GM19397 (cell line): Measurements from ENCODE around the gene NUDT19.
"Not testable (repeated sequence)": the region's sequence is repeated elsewhere in the genome, so short reads cannot be mapped to it uniquely, and the experiment has no call there.

Experiments
- ATAC-seq: cut with Tn5 transposase; IDR thresholded peaks from one replicate; pipeline ENCODE4 v1.9.1; 2021; ENCODE audit warnings: mild to moderate bottlenecking, moderate library complexity; ENCODE audit not compliant: unreplicated experiment

The NUDT19 gene

GRCh38 chr19:32708457-32708856 lies 16.8 kb downstream of the NUDT19 start:
- ATAC-seq: no peak

- no peak for ATAC-seq
Observed at GRCh38 chr19:32709032-32709431, 17.4 kb downstream of the NUDT19 start.

- no peak for ATAC-seq
Observed at GRCh38 chr19:32711747-32712146, 20.1 kb downstream of the NUDT19 start.

- ATAC-seq: not testable (repeated sequence)
Observed at GRCh38 chr19:32716203-32716602, 24.6 kb downstream of the NUDT19 start.

- no peak for ATAC-seq
Observed at GRCh38 chr19:32717496-32717895, 25.9 kb downstream of the NUDT19 start.

GRCh38 chr19:32718286-32718685 lies 26.7 kb downstream of the NUDT19 start:
- no peak for ATAC-seq

GRCh38 chr19:32719611-32720059 lies 28.0 kb downstream of the NUDT19 start, which contains the start of gene TDRD12:
Gene TDRD12 (plus strand): TSS chr19:32719767. CDS start chr19:32720073, 306 bp downstream.
- no peak for ATAC-seq

- no peak for ATAC-seq
Observed at GRCh38 chr19:32720216-32720935, 28.8 kb downstream of the NUDT19 start.

GRCh38 chr19:32720936-32721250 lies 29.3 kb downstream of the NUDT19 start:
- no peak for ATAC-seq

- ATAC-seq: no peak
Observed at GRCh38 chr19:32735936-32736335, 44.3 kb downstream of the NUDT19 start.

GRCh38 chr19:32743021-32743420 lies 51.4 kb downstream of the NUDT19 start:
- no peak for ATAC-seq

- ATAC-seq: no peak
Observed at GRCh38 chr19:32743447-32743846, 51.8 kb downstream of the NUDT19 start.

GRCh38 chr19:32744555-32745325 lies 53.1 kb downstream of the NUDT19 start:
- ATAC-seq: no peak

GRCh38 chr19:32745594-32746251 lies 54.1 kb downstream of the NUDT19 start:
- ATAC-seq: not testable (repeated sequence)

- ATAC-seq: not testable (repeated sequence)
Observed at GRCh38 chr19:32746631-32747196, 55.1 kb downstream of the NUDT19 start.

- no peak for ATAC-seq
Observed at GRCh38 chr19:32748497-32748896, 56.9 kb downstream of the NUDT19 start.

GRCh38 chr19:32748948-32749347 lies 57.3 kb downstream of the NUDT19 start:
- ATAC-seq: no peak

- ATAC-seq: no peak
Observed at GRCh38 chr19:32749361-32749760, 57.7 kb downstream of the NUDT19 start.

- ATAC-seq: no peak
Observed at GRCh38 chr19:32750441-32751055, 58.9 kb downstream of the NUDT19 start.

- no peak for ATAC-seq
Observed at GRCh38 chr19:32751066-32751465, 59.4 kb downstream of the NUDT19 start.

- no peak for ATAC-seq
Observed at GRCh38 chr19:32757189-32757588, 65.6 kb downstream of the NUDT19 start.
